CD14-positive monocyte (primary cell): ENCODE measurements around the gene FSD1. TPM values are rescaled to one million over a fixed set of nuclear protein-coding genes. Genes with fewer than 3 reads are reported as not detected.

Experiments used
- DNase-seq, 3 donors: peaks; one replicate each; pipeline ENCODE4 v3.0.0-alpha.2; 2011 to 2022
- H2AFZ ChIP-seq: 2 replicates; pipeline ENCODE4 v1.6.0; 2012; ENCODE audit warnings: mild to moderate bottlenecking, low read depth, low read length, inconsistent platforms; ENCODE audit not compliant: insufficient read depth, poor library complexity, severe bottlenecking
- H3K27ac ChIP-seq, 2 donors: 1 replicate in 1 of 2; 2 replicates in 1 of 2; pipeline ENCODE4 v1.5.1; 2012 to 2013; ENCODE audit warnings: low read length in 2 of 2, control low read depth in 1 of 2, inconsistent platforms in 1 of 2, low read depth in 1 of 2, mild to moderate bottlenecking in 1 of 2
- H3K27me3 ChIP-seq, 2 donors: one replicate each; pipeline versions ENCODE4 v1.6.0 to v1.6.1; 2011 to 2013; ENCODE audit warnings: low read length in 2 of 2; ENCODE audit not compliant: control insufficient read depth in 2 of 2, insufficient read depth in 2 of 2
- H3K36me3 ChIP-seq, 2 donors: replicated peaks in 1 of 2; 1 replicate in 1 of 2; 2 replicates in 1 of 2; pipeline versions ENCODE4 v1.5.1 to v1.6.1; 2012 to 2013; ENCODE audit warnings: low read length in 2 of 2, control low read depth in 1 of 2, inconsistent platforms in 1 of 2, mild to moderate bottlenecking in 1 of 2; ENCODE audit not compliant: insufficient read depth in 2 of 2, control insufficient read depth in 1 of 2
- H3K4me1 ChIP-seq, 2 donors: 1 replicate in 1 of 2; 2 replicates in 1 of 2; pipeline versions ENCODE4 v1.5.1 to v1.6.1; 2012 to 2013; ENCODE audit warnings: low read length in 2 of 2, control low read depth in 1 of 2, inconsistent platforms in 1 of 2, mild to moderate bottlenecking in 1 of 2, moderate library complexity in 1 of 2; ENCODE audit not compliant: insufficient read depth in 2 of 2, control insufficient read depth in 1 of 2
- H3K4me2 ChIP-seq: replicated peaks from 2 replicates; pipeline ENCODE3; 2012; ENCODE audit warnings: low read length, moderate library complexity, mild to moderate bottlenecking; ENCODE audit not compliant: poor library complexity, severe bottlenecking; ENCODE audit errors: extremely low read depth
- H3K4me3 ChIP-seq, 3 experiments: fragments of 200-600 bp in 1 of 3; sonication (generic) in 1 of 3; replicated peaks in 1 of 3; 1 replicate in 2 of 3; 2 replicates in 1 of 3; pipeline ENCODE4 v1.5.1; 2011 to 2013; ENCODE audit warnings: low read length in 3 of 3, mild to moderate bottlenecking in 3 of 3, control low read depth in 2 of 3, low read depth in 2 of 3, inconsistent platforms in 1 of 3, moderate library complexity in 1 of 3
- H3K79me2 ChIP-seq: 2 replicates; pipeline ENCODE4 v1.6.0; 2012; ENCODE audit warnings: mild to moderate bottlenecking, control low read depth, inconsistent platforms, low read length, moderate library complexity; ENCODE audit not compliant: insufficient read depth
- H3K9ac ChIP-seq: 2 replicates; pipeline ENCODE4 v1.6.0; 2017; ENCODE audit warnings: low read length, mild to moderate bottlenecking; ENCODE audit not compliant: insufficient read depth, poor library complexity, severe bottlenecking
- H3K9me3 ChIP-seq, 2 donors: replicated peaks in 1 of 2; 1 replicate in 1 of 2; 2 replicates in 1 of 2; pipeline versions ENCODE4 v1.5.1 to v1.6.1; 2012 to 2013; ENCODE audit warnings: low read length in 2 of 2, control low read depth in 1 of 2; ENCODE audit not compliant: control insufficient read depth in 1 of 2, insufficient read depth in 1 of 2
- H4K20me1 ChIP-seq: 2 replicates; pipeline ENCODE4 v1.6.0; 2012; ENCODE audit warnings: mild to moderate bottlenecking, low read length, control low read depth, moderate library complexity; ENCODE audit not compliant: insufficient read depth
- H3K27ac Mint-ChIP-seq, 7 donors: one replicate each; pipeline ENCODE4 v1.8.0; 2020; ENCODE audit warnings: mild to moderate bottlenecking in 7 of 7, mixed read lengths in 7 of 7, moderate library complexity in 6 of 7, inconsistent platforms in 2 of 7
- H3K27me3 Mint-ChIP-seq, 3 donors: one replicate each; pipeline ENCODE4 v1.8.0; 2021 to 2022; ENCODE audit warnings: low read depth in 3 of 3, mild to moderate bottlenecking in 3 of 3, mixed read lengths in 3 of 3, moderate library complexity in 3 of 3, inconsistent platforms in 1 of 3
- H3K36me3 Mint-ChIP-seq, 2 donors: one replicate each; pipeline ENCODE4 v1.8.0; 2020; ENCODE audit warnings: mixed read lengths in 2 of 2, inconsistent platforms in 1 of 2, mild to moderate bottlenecking in 1 of 2
- H3K4me1 Mint-ChIP-seq: one replicate; pipeline ENCODE4 v1.8.0; 2020; ENCODE audit warnings: mild to moderate bottlenecking, mixed read lengths
- H3K4me3 Mint-ChIP-seq, 2 donors: one replicate each; pipeline ENCODE4 v1.8.0; 2020; ENCODE audit warnings: mild to moderate bottlenecking in 2 of 2, mixed read lengths in 2 of 2, moderate library complexity in 1 of 2
- H3K9me3 Mint-ChIP-seq, 7 donors: one replicate each; pipeline ENCODE4 v1.8.0; 2020 to 2022; ENCODE audit warnings: mixed read lengths in 7 of 7, mild to moderate bottlenecking in 6 of 7, moderate library complexity in 6 of 7, inconsistent platforms in 2 of 7
- WGBS: methylation state at CpG from one replicate; pipeline ENCODE4 v1.1.5; 2013; ENCODE audit warnings: missing lambda C conversion rate; ENCODE audit not compliant: insufficient coverage; 5-methylcytosine and 5-hydroxymethylcytosine counted together
- intact Hi-C, 2 donors: fragments of 100-400 bp; cut with micrococcal nuclease; formaldehyde crosslinking; loops; one replicate each; pipeline versions ENCODE4 v1.15.0 to v1.15.1; 2023
- polyA plus RNA-seq, 3 donors: library from polyadenylated mRNA; depleted of rRNA in 1 of 3; unstranded in 2 of 3; stranded (reverse) in 1 of 3; fragments of 300-500 nt in 2 of 3; fragments of >200 nt in 1 of 3; fragmentation: Illumina TruSeq in 2 of 3; gene quantifications; 1 replicate in 2 of 3; 2 replicates in 1 of 3; pipeline ENCODE4 v1.2.3, GENCODE V29; 2012 to 2021
- TF ChIP-seq, protein P1 (sequence below): fragments of 200-600 bp; IDR thresholded peaks from one replicate; pipeline ENCODE4 v1.8.0; 2022; ENCODE audit warnings: antibody characterized with exemption, mild to moderate bottlenecking

FSD1 gene
- polyA plus RNA-seq, 3 donors = 0.39 TPM; not detected in 2

DNA sequence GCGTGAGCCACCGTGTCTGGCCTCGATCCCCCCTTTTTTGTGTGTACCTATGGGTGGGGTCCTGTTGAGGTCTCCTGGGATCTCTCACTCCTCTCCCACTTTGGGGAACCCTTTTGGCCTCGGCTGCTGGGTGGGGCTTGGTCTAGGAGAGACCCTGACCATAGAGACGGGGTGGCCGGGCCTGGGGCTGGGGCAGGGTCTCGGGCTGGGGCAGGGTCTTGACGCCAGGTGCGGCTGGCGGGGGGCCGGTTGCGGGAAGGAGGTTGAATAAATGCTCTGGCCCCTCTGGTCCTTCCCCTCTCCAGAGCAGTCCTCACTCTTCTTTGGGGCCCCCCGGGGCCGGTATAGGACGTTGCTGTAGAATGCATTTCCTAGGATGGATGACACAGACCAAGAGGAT, 11.9 kb upstream of the FSD1 start:
- H3K27ac Mint-ChIP-seq = no peak overlapping the region
- H3K36me3 ChIP-seq = no peaks in the 10 kb centered on the region
- H4K20me1 ChIP-seq = no peaks in the 10 kb centered on the region
- H3K4me1 ChIP-seq = no peaks in the 10 kb centered on the region
- H2AFZ ChIP-seq = no peak overlapping the region
- no peaks in the 10 kb centered on the region for H3K79me2 ChIP-seq
- H3K36me3 Mint-ChIP-seq = no peaks in the 10 kb centered on the region
- H3K9me3 ChIP-seq = no peaks in the 10 kb centered on the region
- H3K27me3 ChIP-seq = no peaks in the 10 kb centered on the region
- H3K4me3 Mint-ChIP-seq = no peak overlapping the region
- H3K4me1 Mint-ChIP-seq = no peaks in the 10 kb centered on the region
- no peak overlapping the region for H3K4me2 ChIP-seq
- H3K9ac ChIP-seq = no peak overlapping the region
- no peak for DNase-seq
- peaks cover 0 to 2% (median 0%) of the 10 kb centered on the region in 3 donors for H3K27me3 Mint-ChIP-seq
- H3K27ac ChIP-seq = no peak overlapping the region
- no peak overlapping the region for H3K4me3 ChIP-seq
- H3K9me3 Mint-ChIP-seq = no peaks in the 10 kb centered on the region
- TF ChIP-seq, protein P1, sequence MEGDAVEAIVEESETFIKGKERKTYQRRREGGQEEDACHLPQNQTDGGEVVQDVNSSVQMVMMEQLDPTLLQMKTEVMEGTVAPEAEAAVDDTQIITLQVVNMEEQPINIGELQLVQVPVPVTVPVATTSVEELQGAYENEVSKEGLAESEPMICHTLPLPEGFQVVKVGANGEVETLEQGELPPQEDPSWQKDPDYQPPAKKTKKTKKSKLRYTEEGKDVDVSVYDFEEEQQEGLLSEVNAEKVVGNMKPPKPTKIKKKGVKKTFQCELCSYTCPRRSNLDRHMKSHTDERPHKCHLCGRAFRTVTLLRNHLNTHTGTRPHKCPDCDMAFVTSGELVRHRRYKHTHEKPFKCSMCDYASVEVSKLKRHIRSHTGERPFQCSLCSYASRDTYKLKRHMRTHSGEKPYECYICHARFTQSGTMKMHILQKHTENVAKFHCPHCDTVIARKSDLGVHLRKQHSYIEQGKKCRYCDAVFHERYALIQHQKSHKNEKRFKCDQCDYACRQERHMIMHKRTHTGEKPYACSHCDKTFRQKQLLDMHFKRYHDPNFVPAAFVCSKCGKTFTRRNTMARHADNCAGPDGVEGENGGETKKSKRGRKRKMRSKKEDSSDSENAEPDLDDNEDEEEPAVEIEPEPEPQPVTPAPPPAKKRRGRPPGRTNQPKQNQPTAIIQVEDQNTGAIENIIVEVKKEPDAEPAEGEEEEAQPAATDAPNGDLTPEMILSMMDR = no peak
- WGBS = 100% methylated on average over 3 of the region's 15 CpGs
- intact Hi-C loops = no loop called here

DNA sequence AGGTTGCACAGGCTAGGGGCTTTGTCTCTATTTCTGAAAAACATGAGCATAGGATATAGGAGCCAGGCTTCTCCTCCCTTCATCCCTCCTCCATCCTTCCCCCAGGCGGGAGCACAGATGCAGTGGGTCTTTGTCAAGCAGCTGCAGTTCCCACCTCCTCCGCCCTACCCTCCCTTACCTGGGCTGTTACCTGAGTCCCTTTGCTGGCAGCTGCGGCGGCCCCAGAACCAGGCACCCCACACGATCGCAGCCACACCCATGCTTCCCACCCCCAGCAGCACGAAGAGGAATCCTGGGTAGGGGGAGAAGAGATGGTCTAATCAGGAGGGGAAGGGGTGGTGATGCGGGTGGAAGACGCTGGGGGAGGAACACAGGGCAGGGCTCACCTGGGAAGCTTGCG, 10.0 kb upstream of the FSD1 start:
- no peaks in the 10 kb centered on the region for H3K4me1 Mint-ChIP-seq
- H3K27ac Mint-ChIP-seq = no peak overlapping the region
- no peak overlapping the region for H2AFZ ChIP-seq

More for the DNA sequence above, 10.0 kb upstream of the FSD1 start:
- Histone ChIP-seq H3K4me1 (no peaks in the 10 kb centered on the region), H3K27me3 (no peaks in the 10 kb centered on the region), H3K9me3 (no peaks in the 10 kb centered on the region), H3K9ac (no peak overlapping the region), H3K27ac (no peak overlapping the region), H3K79me2 (no peaks in the 10 kb centered on the region), H4K20me1 (no peaks in the 10 kb centered on the region), H3K4me2 (no peak overlapping the region), H3K36me3 (no peaks in the 10 kb centered on the region), H3K4me3 (no peak overlapping the region)
- H3K9me3 Mint-ChIP-seq = no peaks in the 10 kb centered on the region
- TF ChIP-seq, protein P1 = no peak
- 93% methylated on average over 3 of the region's 10 CpGs for WGBS
- H3K36me3 Mint-ChIP-seq = no peaks in the 10 kb centered on the region
- peaks cover 0 to 2% (median 0%) of the 10 kb centered on the region in 3 donors for H3K27me3 Mint-ChIP-seq
- no peak overlapping the region for H3K4me3 Mint-ChIP-seq
- DNase-seq = no peak
- intact Hi-C loops = no loop called here
